IMR-90 (cell line): ENCODE results near the gene SPC25. TPM values are rescaled to one million over a fixed set of nuclear protein-coding genes. Genes with fewer than 3 reads are reported as not detected.

ENCODE experiments used
- ATAC-seq: fragments of 200-7000 bp; cut with Tn5 transposase; 2 replicates; pipeline ENCODE4 v1.9.1; 2020; ENCODE audit warnings: low read depth, mild to moderate bottlenecking, moderate library complexity
- BruUV-seq: library from RNA; stranded (reverse); fragments of 400-500 nt; replicated peaks from 2 replicates; lab custom pipeline; 2021; lab: Mats Ljungman, UMichigan
- CTCF ChIA-PET: fragments of 300-600 bp; formaldehyde crosslinking; extraction: SDS; loops from one replicate; lab custom pipeline; 2021; ENCODE audit warnings: antibody characterized with exemption; lab: Yijun Ruan, JAX
- POLR2A ChIA-PET: fragments of 300-600 bp; sonication (Branson Sonifier 250); formaldehyde crosslinking; loops from one replicate; lab custom pipeline; 2022; ENCODE audit warnings: antibody characterized with exemption; ENCODE audit not compliant: unreplicated experiment; lab: Charles Lee
- DNase-seq: peaks from one replicate; pipeline ENCODE4 v3.0.0; 2013
- H2AFZ ChIP-seq: replicated peaks from 2 replicates; pipeline ENCODE3; 2013; ENCODE audit warnings: low read length, mild to moderate bottlenecking; ENCODE audit not compliant: poor library complexity
- H2AK5ac ChIP-seq: 2 replicates; pipeline ENCODE4 v1.6.1; 2013; ENCODE audit warnings: low read depth, low read length, inconsistent platforms
- H2AK9ac ChIP-seq: replicated peaks from 2 replicates; pipeline ENCODE3; 2013; ENCODE audit warnings: mild to moderate bottlenecking, low read depth, low read length, moderate library complexity; ENCODE audit not compliant: poor library complexity
- H2BK120ac ChIP-seq: 2 replicates; pipeline ENCODE4 v1.6.1; 2013; ENCODE audit warnings: low read depth, low read length, inconsistent platforms
- H2BK15ac ChIP-seq: 3 replicates; pipeline ENCODE4 v1.6.1; 2013; ENCODE audit warnings: low read depth, low read length, inconsistent platforms
- H2BK20ac ChIP-seq: 2 replicates; pipeline ENCODE4 v1.6.1; 2013; ENCODE audit warnings: low read depth, mild to moderate bottlenecking, inconsistent platforms, low read length, moderate library complexity
- H2BK5ac ChIP-seq: 2 replicates; pipeline ENCODE4 v1.6.1; 2013; ENCODE audit warnings: mild to moderate bottlenecking, low read depth, low read length, inconsistent platforms; ENCODE audit not compliant: poor library complexity, severe bottlenecking
- H3K14ac ChIP-seq: replicated peaks from 2 replicates; pipeline ENCODE4 v1.6.1; 2013; ENCODE audit warnings: low read depth, low read length, inconsistent platforms
- H3K18ac ChIP-seq: 2 replicates; pipeline ENCODE4 v1.6.1; 2013; ENCODE audit warnings: low read depth, low read length, control low read depth
- H3K23ac ChIP-seq: 2 replicates; pipeline ENCODE4 v1.6.1; 2013; ENCODE audit warnings: low read depth, low read length, inconsistent platforms
- H3K27ac ChIP-seq: 2 replicates; pipeline ENCODE4 v1.5.1; 2013; ENCODE audit warnings: mild to moderate bottlenecking, control low read depth, low read length; ENCODE audit not compliant: insufficient read depth
- H3K27me3 ChIP-seq: 2 replicates; pipeline ENCODE4 v1.6.1; 2013; ENCODE audit warnings: low read length; ENCODE audit not compliant: control insufficient read depth, insufficient read depth
- H3K36me3 ChIP-seq: 2 replicates; pipeline ENCODE4 v1.6.1; 2013; ENCODE audit warnings: low read length, mixed read lengths; ENCODE audit not compliant: control insufficient read depth, insufficient read depth
- H3K4ac ChIP-seq: 2 replicates; pipeline ENCODE4 v1.6.1; 2013; ENCODE audit warnings: low read depth, low read length, inconsistent platforms
- H3K4me1 ChIP-seq: 2 replicates; pipeline ENCODE4 v1.6.1; 2013; ENCODE audit warnings: low read length, mixed read lengths; ENCODE audit not compliant: control insufficient read depth, insufficient read depth
- H3K4me2 ChIP-seq: 2 replicates; pipeline ENCODE4 v1.6.1; 2013; ENCODE audit warnings: low read depth, mild to moderate bottlenecking, control low read depth, low read length, moderate library complexity
- H3K4me3 ChIP-seq: 2 replicates; pipeline ENCODE4 v1.5.1; 2013; ENCODE audit warnings: low read depth, mild to moderate bottlenecking, control low read depth, low read length, moderate library complexity; ENCODE audit not compliant: insufficient read depth
- H3K56ac ChIP-seq: 2 replicates; pipeline ENCODE4 v1.6.1; 2013; ENCODE audit warnings: low read length, inconsistent platforms; ENCODE audit not compliant: insufficient read depth; ENCODE audit errors: extremely low read depth
- H3K79me1 ChIP-seq, 2 experiments: 2 replicates each; pipeline ENCODE4 v1.6.1; 2013; ENCODE audit warnings: low read length in 2 of 2, inconsistent platforms in 1 of 2, low read depth in 1 of 2
- H3K9ac ChIP-seq: 2 replicates; pipeline ENCODE4 v1.6.1; 2013; ENCODE audit warnings: low read depth, low read length, control low read depth
- H3K9me1 ChIP-seq: 2 replicates; pipeline ENCODE4 v1.6.1; 2013; ENCODE audit warnings: low read length, inconsistent platforms; ENCODE audit not compliant: insufficient read depth
- H3K9me3 ChIP-seq: 2 replicates; pipeline ENCODE4 v1.6.1; 2013; ENCODE audit warnings: low read length; ENCODE audit not compliant: control insufficient read depth, insufficient read depth
- H4K20me1 ChIP-seq: 2 replicates; pipeline ENCODE4 v1.6.1; 2013; ENCODE audit warnings: low read length, inconsistent platforms; ENCODE audit not compliant: insufficient read depth
- H4K5ac ChIP-seq: 2 replicates; pipeline ENCODE4 v1.6.1; 2013; ENCODE audit warnings: mild to moderate bottlenecking, low read depth, low read length, control low read depth
- H4K8ac ChIP-seq, 2 experiments: 2 replicates each; pipeline ENCODE4 v1.6.1; 2013; ENCODE audit warnings: low read depth in 2 of 2, low read length in 2 of 2, control low read depth in 1 of 2, inconsistent platforms in 1 of 2
- H4K91ac ChIP-seq: 2 replicates; pipeline ENCODE4 v1.6.1; 2013; ENCODE audit warnings: low read depth, low read length, inconsistent platforms; ENCODE audit not compliant: insufficient read depth
- BHLHE40 ChIP-seq: fragments of 150-350 bp; IDR thresholded peaks from 2 replicates; pipeline ENCODE4 v1.6.1; 2016; ENCODE audit warnings: mild to moderate bottlenecking, low read depth, low read length
- CEBPB ChIP-seq: IDR thresholded peaks from 2 replicates; pipeline ENCODE4 v1.6.1; 2012; ENCODE audit warnings: low read depth, low read length, improper control_type of control experiment
- CHD1 ChIP-seq: IDR thresholded peaks from 2 replicates; pipeline ENCODE4 v1.6.1; 2012; ENCODE audit warnings: low read depth, low read length, improper control_type of control experiment
- FOS ChIP-seq: fragments of 150-350 bp; IDR thresholded peaks from 2 replicates; pipeline ENCODE4 v1.6.1; 2016; ENCODE audit warnings: low read depth, low read length
- MAFK ChIP-seq: IDR thresholded peaks from 2 replicates; pipeline ENCODE4 v1.6.1; 2012; ENCODE audit warnings: low read depth, low read length, improper control_type of control experiment
- MAZ ChIP-seq: IDR thresholded peaks from 2 replicates; pipeline ENCODE4 v1.6.1; 2012; ENCODE audit warnings: low read depth, mild to moderate bottlenecking, low read length, improper control_type of control experiment, moderate library complexity, borderline replicate concordance
- MXI1 ChIP-seq: IDR thresholded peaks from 2 replicates; pipeline ENCODE4 v1.6.1; 2012; ENCODE audit warnings: low read depth, mild to moderate bottlenecking, low read length, moderate library complexity, borderline replicate concordance
- NFE2L2 ChIP-seq: fragments of 150-350 bp; IDR thresholded peaks from 2 replicates; pipeline ENCODE4 v1.6.1; 2016; ENCODE audit warnings: low read depth, mild to moderate bottlenecking, low read length
- POLR2A ChIP-seq: IDR thresholded peaks from 2 replicates; pipeline ENCODE4 v1.6.1; 2012; ENCODE audit warnings: mild to moderate bottlenecking, low read depth, low read length
- RAD21 ChIP-seq: IDR thresholded peaks from 2 replicates; pipeline ENCODE4 v1.6.1; 2012; ENCODE audit warnings: low read length, improper control_type of control experiment
- RCOR1 ChIP-seq: IDR thresholded peaks from 2 replicates; pipeline ENCODE4 v1.6.1; 2012; ENCODE audit warnings: mild to moderate bottlenecking, low read length, improper control_type of control experiment; ENCODE audit not compliant: insufficient replicate concordance
- RFX5 ChIP-seq: IDR thresholded peaks from 2 replicates; pipeline ENCODE4 v1.8.0; 2012; ENCODE audit warnings: low read depth, mild to moderate bottlenecking, low read length, moderate library complexity
- SMC3 ChIP-seq: fragments of 150-350 bp; IDR thresholded peaks from 2 replicates; pipeline ENCODE4 v1.6.1; 2016; ENCODE audit warnings: low read depth, mild to moderate bottlenecking, antibody characterized with exemption, low read length, moderate library complexity
- WGBS, 2 experiments: methylation state at CpG; one replicate each; pipeline versions ENCODE4 v1.1.5 to v1.1.7; 2013; ENCODE audit warnings: missing lambda C conversion rate in 2 of 2; ENCODE audit not compliant: insufficient read length in 1 of 2; ENCODE audit errors: extremely low coverage in 2 of 2; 5-methylcytosine and 5-hydroxymethylcytosine counted together
- dilution Hi-C: fragments of 300-500 bp; cut with HindIII; formaldehyde crosslinking; loops from one replicate; pipeline ENCODE4 v1.14.3; 2018; ENCODE audit warnings: low sequenced_read_pairs; ENCODE audit not compliant: unreplicated experiment
- in situ Hi-C: fragments of 300-500 bp; cut with MboI; formaldehyde crosslinking; loops from 3 replicates; pipeline ENCODE4 v1.14.3; 2019; ENCODE audit warnings: low sequenced_read_pairs, inconsistent platforms, mixed read lengths
- intact Hi-C: fragments of 100-400 bp; cut with micrococcal nuclease; formaldehyde crosslinking; loops from 2 replicates; pipeline ENCODE4 v1.10.0; 2022
- polyA plus RNA-seq, 3 experiments: library from polyadenylated mRNA; depleted of rRNA; stranded (reverse); fragments of >200 nt; gene quantifications; 2 replicates each; pipeline ENCODE4 v1.2.3, GENCODE V29; 2012; ENCODE audit warnings: low replicate concordance in 1 of 3
- total RNA-seq: library from RNA; depleted of rRNA; stranded (reverse); fragments of >200 nt; gene quantifications from 2 replicates; pipeline ENCODE4 v1.2.3, GENCODE V29; 2012
- TF ChIP-seq, protein P1 (sequence below): fragments of 150-350 bp; IDR thresholded peaks from 2 replicates; pipeline ENCODE4 v1.6.1; 2017; ENCODE audit warnings: mild to moderate bottlenecking, antibody characterized with exemption, low read length, low read depth
- TF ChIP-seq, protein P2 (sequence below): conservative IDR thresholded peaks from 2 replicates; pipeline ENCODE4 v1.5.1; 2012; ENCODE audit warnings: mild to moderate bottlenecking, low read depth, low read length, improper control_type of control experiment

The SPC25 gene
- total and polyA plus RNA-seq, 2 of the 4 experiments (the other 2 are of a cell fraction) = 2.0 to 7.1 TPM

DNA sequence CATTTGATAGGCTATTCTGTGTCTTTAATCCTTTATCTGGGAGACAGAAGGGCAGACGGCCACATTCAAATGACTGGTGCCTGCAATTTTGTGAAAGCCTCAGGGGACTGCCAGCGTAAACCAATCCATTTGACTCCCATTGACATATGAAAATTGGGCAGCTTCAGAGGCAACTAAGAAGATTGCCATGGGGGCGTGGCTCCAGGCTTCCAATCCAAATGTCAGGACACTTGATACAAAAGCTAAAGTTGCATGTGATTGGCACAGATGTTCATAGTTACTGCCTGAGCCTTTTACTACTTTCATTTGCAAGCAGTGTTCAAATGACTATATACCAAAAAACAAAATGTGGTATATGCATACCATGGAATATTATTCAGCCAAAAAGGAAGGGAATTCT, 42.0 kb downstream of the SPC25 start:
- dilution Hi-C loops = no loop called here
- no peaks in the 10 kb centered on the region for H3K79me1 ChIP-seq
- H3K27me3 ChIP-seq = no peaks in the 10 kb centered on the region
- no peak overlapping the region for H3K4me3 ChIP-seq
- no peak overlapping the region for H3K23ac ChIP-seq
- no peak overlapping the region for H2BK20ac ChIP-seq
- no peak overlapping the region for H2AK9ac ChIP-seq
- intact Hi-C loops = no loop called here
- no peak overlapping the region for H3K9ac ChIP-seq
- no peak overlapping the region for H2BK120ac ChIP-seq
- WGBS, 2 experiments = no CpG with 5 or more reads among the region's 3 CpGs
- H2AK5ac ChIP-seq = no peak overlapping the region
- in situ Hi-C loops = no loop called here
- no peak overlapping the region for H3K56ac ChIP-seq
- no peaks in the 10 kb centered on the region for H3K9me3 ChIP-seq
- H3K9me1 ChIP-seq = no peaks in the 10 kb centered on the region
- no peak overlapping the region for H2BK5ac ChIP-seq
- BruUV-seq = no TSS peak
- POLR2A ChIA-PET = no interaction called here
- TF ChIP-seq MAZ (no peak), RCOR1 (no peak), CEBPB (no peak), CHD1 (no peak), MAFK (no peak), RFX5 (no peak), POLR2A (no peak), NFE2L2 (no peak), SMC3 (no peak), RAD21 (no peak), MXI1 (no peak), BHLHE40 (no peak), FOS (no peak)
- TF ChIP-seq, protein P1, sequence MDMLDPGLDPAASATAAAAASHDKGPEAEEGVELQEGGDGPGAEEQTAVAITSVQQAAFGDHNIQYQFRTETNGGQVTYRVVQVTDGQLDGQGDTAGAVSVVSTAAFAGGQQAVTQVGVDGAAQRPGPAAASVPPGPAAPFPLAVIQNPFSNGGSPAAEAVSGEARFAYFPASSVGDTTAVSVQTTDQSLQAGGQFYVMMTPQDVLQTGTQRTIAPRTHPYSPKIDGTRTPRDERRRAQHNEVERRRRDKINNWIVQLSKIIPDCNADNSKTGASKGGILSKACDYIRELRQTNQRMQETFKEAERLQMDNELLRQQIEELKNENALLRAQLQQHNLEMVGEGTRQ = no peak
- TF ChIP-seq, protein P2, sequence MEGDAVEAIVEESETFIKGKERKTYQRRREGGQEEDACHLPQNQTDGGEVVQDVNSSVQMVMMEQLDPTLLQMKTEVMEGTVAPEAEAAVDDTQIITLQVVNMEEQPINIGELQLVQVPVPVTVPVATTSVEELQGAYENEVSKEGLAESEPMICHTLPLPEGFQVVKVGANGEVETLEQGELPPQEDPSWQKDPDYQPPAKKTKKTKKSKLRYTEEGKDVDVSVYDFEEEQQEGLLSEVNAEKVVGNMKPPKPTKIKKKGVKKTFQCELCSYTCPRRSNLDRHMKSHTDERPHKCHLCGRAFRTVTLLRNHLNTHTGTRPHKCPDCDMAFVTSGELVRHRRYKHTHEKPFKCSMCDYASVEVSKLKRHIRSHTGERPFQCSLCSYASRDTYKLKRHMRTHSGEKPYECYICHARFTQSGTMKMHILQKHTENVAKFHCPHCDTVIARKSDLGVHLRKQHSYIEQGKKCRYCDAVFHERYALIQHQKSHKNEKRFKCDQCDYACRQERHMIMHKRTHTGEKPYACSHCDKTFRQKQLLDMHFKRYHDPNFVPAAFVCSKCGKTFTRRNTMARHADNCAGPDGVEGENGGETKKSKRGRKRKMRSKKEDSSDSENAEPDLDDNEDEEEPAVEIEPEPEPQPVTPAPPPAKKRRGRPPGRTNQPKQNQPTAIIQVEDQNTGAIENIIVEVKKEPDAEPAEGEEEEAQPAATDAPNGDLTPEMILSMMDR = no peak
- no peak overlapping the region for H4K5ac ChIP-seq
- no peak overlapping the region for H3K18ac ChIP-seq
- no peak overlapping the region for H3K4me2 ChIP-seq
- no peak overlapping the region for H2AFZ ChIP-seq
- H3K4ac ChIP-seq = no peak overlapping the region
- CTCF ChIA-PET = no interaction called here
- H3K4me1 ChIP-seq = no peaks in the 10 kb centered on the region
- H4K8ac ChIP-seq = no peak overlapping the region
- no peaks in the 10 kb centered on the region for H3K36me3 ChIP-seq
- ATAC-seq (no peak), DNase-seq (no peak)
- no peak overlapping the region for H3K27ac ChIP-seq
- H3K14ac ChIP-seq = no peak overlapping the region
- H2BK15ac ChIP-seq = no peak overlapping the region
- H4K20me1 ChIP-seq = no peaks in the 10 kb centered on the region
- no peak overlapping the region for H4K91ac ChIP-seq
